ENCODE data around the gene FBXW11. TPM values are rescaled to one million over a fixed set of nuclear protein-coding genes. Genes with fewer than 3 reads are reported as not detected.

Gene FBXW11
- total RNA-seq, 1 experiment from 2014 or later: 46.3 TPM

GRCh38 chr5:171813270-171813669 lies 193.2 kb downstream of the FBXW11 start:
- Histone ChIP-seq H3K4me1 (peaks cover 5% of the 10 kb centered on the region; the same call in 1 of the 2 replicates), H3K27me3 (replicated peaks; ENCODE audit: control insufficient read depth, insufficient read depth, low read length) (no peaks in the 10 kb centered on the region; the same call in 1 of the 2 replicates), H3K9me3 (no peaks in the 10 kb centered on the region), H3K36me3 (ENCODE audit: control insufficient read depth, insufficient read depth, low read length) (no peaks in the 10 kb centered on the region), H3K4me3 (ENCODE audit: low read depth, low read length) (no peak overlapping the region)
- no TSS peak for BruUV-seq (replicated peaks)
- Mint-ChIP-seq H3K9me3 (ENCODE audit: unreplicated experiment) (peaks cover 19% of the 10 kb centered on the region), H3K4me1 (ENCODE audit: low read depth, unreplicated experiment) (peaks cover 10% of the 10 kb centered on the region), H3K36me3 (ENCODE audit: insufficient read depth, unreplicated experiment) (no peaks in the 10 kb centered on the region), H3K4me3 (ENCODE audit: unreplicated experiment) (no peak overlapping the region), H3K27ac (ENCODE audit: unreplicated experiment) (no peak overlapping the region), H3K27me3 (ENCODE audit: insufficient read depth, unreplicated experiment) (peaks cover 8% of the 10 kb centered on the region)
- no peak for DNase-seq
- ChIA-PET POLR2A (no interaction called here), CTCF (no interaction called here)
- intact Hi-C loops (cut with micrococcal nuclease; ENCODE audit: unreplicated experiment): no loop called here
- TF ChIP-seq, protein P1, sequence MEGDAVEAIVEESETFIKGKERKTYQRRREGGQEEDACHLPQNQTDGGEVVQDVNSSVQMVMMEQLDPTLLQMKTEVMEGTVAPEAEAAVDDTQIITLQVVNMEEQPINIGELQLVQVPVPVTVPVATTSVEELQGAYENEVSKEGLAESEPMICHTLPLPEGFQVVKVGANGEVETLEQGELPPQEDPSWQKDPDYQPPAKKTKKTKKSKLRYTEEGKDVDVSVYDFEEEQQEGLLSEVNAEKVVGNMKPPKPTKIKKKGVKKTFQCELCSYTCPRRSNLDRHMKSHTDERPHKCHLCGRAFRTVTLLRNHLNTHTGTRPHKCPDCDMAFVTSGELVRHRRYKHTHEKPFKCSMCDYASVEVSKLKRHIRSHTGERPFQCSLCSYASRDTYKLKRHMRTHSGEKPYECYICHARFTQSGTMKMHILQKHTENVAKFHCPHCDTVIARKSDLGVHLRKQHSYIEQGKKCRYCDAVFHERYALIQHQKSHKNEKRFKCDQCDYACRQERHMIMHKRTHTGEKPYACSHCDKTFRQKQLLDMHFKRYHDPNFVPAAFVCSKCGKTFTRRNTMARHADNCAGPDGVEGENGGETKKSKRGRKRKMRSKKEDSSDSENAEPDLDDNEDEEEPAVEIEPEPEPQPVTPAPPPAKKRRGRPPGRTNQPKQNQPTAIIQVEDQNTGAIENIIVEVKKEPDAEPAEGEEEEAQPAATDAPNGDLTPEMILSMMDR (IDR thresholded peaks at IDR 0.05; ENCODE audit: insufficient read depth in 1 of 2, low read depth in 1 of 2, low read length in 1 of 2, severe bottlenecking in 1 of 2, unreplicated experiment in 1 of 2): no peak

Other genes starting within 250 kb of the FBXW11 start
- not detected in 2 replicates for gene SMIM23, start 220.8 kb downstream of the FBXW11 start, total RNA-seq (2022)
- 10.3 and 15.6 TPM in 2 replicates for gene STK10, start 181.6 kb upstream of the FBXW11 start, total RNA-seq (2022)
- not detected in 2 replicates for gene EFCAB9, start 187.5 kb upstream of the FBXW11 start, total RNA-seq (2022)